ENCODE data around the gene NYAP1.

DNA sequence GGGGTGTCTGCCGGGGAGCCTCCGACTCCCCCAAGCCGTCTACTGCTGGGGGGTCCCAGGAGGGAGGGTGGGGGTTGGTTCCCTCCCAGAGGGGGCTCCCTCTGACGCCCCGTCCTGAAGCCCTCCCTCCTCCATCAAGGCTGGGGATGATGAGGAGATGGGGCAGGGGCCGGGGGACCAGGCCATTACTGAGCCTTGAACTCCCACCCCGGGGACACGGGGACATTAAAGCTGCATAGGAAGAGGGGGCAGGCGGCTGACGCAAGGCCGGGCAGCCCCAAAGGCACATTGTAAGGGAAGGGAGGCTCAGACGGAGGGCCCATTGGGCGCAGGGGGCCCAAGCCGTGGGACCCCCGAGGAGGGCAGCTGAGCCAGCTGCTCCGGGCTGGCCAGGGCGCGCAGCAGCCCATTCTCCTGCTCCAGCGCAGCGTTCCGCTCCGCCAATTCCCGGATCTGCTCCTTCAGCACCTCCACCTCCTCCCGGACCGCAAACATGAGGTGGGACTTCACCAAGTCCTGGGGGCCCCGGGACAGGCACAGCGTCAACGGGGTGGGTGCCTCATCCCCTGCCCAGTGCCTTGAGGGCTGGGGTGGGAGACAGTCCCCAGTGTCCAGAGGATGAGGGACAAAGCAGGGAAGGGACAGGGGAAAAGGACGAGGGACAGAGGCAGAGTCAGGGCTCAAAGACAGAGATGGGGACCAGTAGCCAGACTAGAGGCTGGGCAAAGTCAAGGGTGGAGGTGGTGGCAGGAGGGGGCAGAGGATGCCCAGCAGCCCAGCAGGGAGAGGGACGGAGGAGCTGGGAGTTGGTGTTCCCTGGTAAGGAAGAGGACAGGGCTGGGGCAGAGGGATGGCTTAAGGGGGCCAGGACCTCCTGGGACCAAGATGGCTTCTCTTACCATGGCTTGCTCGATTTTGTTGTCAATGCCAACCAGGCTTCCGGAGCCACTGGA is 16.8 kb upstream of the NYAP1 start:
- TF ChIP-seq, protein P1, sequence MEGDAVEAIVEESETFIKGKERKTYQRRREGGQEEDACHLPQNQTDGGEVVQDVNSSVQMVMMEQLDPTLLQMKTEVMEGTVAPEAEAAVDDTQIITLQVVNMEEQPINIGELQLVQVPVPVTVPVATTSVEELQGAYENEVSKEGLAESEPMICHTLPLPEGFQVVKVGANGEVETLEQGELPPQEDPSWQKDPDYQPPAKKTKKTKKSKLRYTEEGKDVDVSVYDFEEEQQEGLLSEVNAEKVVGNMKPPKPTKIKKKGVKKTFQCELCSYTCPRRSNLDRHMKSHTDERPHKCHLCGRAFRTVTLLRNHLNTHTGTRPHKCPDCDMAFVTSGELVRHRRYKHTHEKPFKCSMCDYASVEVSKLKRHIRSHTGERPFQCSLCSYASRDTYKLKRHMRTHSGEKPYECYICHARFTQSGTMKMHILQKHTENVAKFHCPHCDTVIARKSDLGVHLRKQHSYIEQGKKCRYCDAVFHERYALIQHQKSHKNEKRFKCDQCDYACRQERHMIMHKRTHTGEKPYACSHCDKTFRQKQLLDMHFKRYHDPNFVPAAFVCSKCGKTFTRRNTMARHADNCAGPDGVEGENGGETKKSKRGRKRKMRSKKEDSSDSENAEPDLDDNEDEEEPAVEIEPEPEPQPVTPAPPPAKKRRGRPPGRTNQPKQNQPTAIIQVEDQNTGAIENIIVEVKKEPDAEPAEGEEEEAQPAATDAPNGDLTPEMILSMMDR (IDR thresholded peaks at IDR 0.05): no peak
- TF ChIP-seq POLR2A (IDR thresholded peaks at IDR 0.05): no peak
- TF ChIP-seq EP300 (IDR thresholded peaks at IDR 0.05): peak in 1 of 2 donors; percentile 19
